Upper lobe of left lung (tissue), 4 donors: ENCODE data around the gene UNC45A.

ENCODE experiments used
- CTCF ChIP-seq, 6 experiments: fragments of 450-650 bp in 4 of 6; fragments of 200-600 bp in 2 of 6; sonication (generic) in 2 of 6; IDR thresholded peaks; one replicate each; pipeline ENCODE4 v1.5.1; 2016 to 2019; ENCODE audit warnings: antibody characterized with exemption in 6 of 6
- POLR2A ChIP-seq, 4 donors: fragments of 450-650 bp; IDR thresholded peaks; one replicate each; pipeline ENCODE4 v1.5.1; 2016 to 2017; ENCODE audit warnings: antibody characterized with exemption in 4 of 4, mild to moderate bottlenecking in 2 of 4

GRCh38 chr15:90988296-90988695 is 53.2 kb downstream of the UNC45A start:
- TF ChIP-seq POLR2A (IDR thresholded peaks at IDR 0.05) (no peak), CTCF (IDR thresholded peaks at IDR 0.05) (no peak)
